GM23338 (cell line): ENCODE data around the gene TCERG1L. TPM values are rescaled to one million over a fixed set of nuclear protein-coding genes. Genes with fewer than 3 reads are reported as not detected.

ENCODE experiments used
- ATAC-seq: fragments of 200-7000 bp; cut with Tn5 transposase; 3 replicates; pipeline ENCODE4 v1.9.1; 2020
- DNase-seq: peaks from one replicate; pipeline ENCODE4 v3.0.0-alpha.2; 2015; ENCODE audit warnings: low spot score
- H2AFZ ChIP-seq: fragments of 200-600 bp; sonication (generic); 2 replicates; pipeline ENCODE4 v1.8.0; 2016; ENCODE audit warnings: antibody characterized with exemption, mild to moderate bottlenecking, moderate library complexity
- H3F3A ChIP-seq: fragments of 200-600 bp; sonication (generic); replicated peaks from 2 replicates; pipeline ENCODE4 v1.8.0; 2017; ENCODE audit warnings: antibody characterized with exemption, mixed run types, low read depth
- H3K27ac ChIP-seq: fragments of 200-600 bp; sonication (generic); 2 replicates; pipeline ENCODE4 v1.6.1; 2016; ENCODE audit warnings: low read depth
- H3K27me3 ChIP-seq: fragments of 200-600 bp; sonication (generic); 2 replicates; pipeline ENCODE4 v1.8.0; 2016; ENCODE audit warnings: mild to moderate bottlenecking, mixed run types, moderate library complexity; ENCODE audit not compliant: insufficient read depth
- H3K36me3 ChIP-seq: fragments of 200-600 bp; sonication (generic); 2 replicates; pipeline ENCODE4 v1.8.0; 2016; ENCODE audit warnings: mild to moderate bottlenecking; ENCODE audit not compliant: insufficient read depth
- H3K4me1 ChIP-seq: fragments of 200-600 bp; sonication (generic); 2 replicates; pipeline ENCODE4 v1.8.0; 2016; ENCODE audit warnings: mild to moderate bottlenecking, moderate library complexity; ENCODE audit not compliant: insufficient read depth
- H3K4me2 ChIP-seq: fragments of 200-600 bp; sonication (generic); 2 replicates; pipeline ENCODE4 v1.7.1; 2017; ENCODE audit warnings: mixed run types
- H3K4me3 ChIP-seq: fragments of 200-600 bp; sonication (generic); 2 replicates; pipeline ENCODE4 v1.6.1; 2016; ENCODE audit warnings: mixed run types
- H3K79me2 ChIP-seq: fragments of 200-600 bp; sonication (generic); replicated peaks from 2 replicates; pipeline ENCODE4 v1.8.0; 2017; ENCODE audit warnings: mild to moderate bottlenecking; ENCODE audit not compliant: insufficient read depth
- H3K9me2 ChIP-seq: fragments of 200-600 bp; sonication (generic); 2 replicates; pipeline ENCODE4 v1.8.0; 2017; ENCODE audit not compliant: insufficient read depth
- H4K20me1 ChIP-seq: fragments of 200-600 bp; sonication (generic); replicated peaks from 2 replicates; pipeline ENCODE4 v1.8.0; 2017; ENCODE audit warnings: mild to moderate bottlenecking; ENCODE audit not compliant: insufficient read depth
- H3K27ac Mint-ChIP-seq: 2 replicates; pipeline ENCODE4 v1.8.0; 2020; ENCODE audit warnings: inconsistent platforms, mild to moderate bottlenecking, moderate library complexity, mixed read lengths
- H3K27me3 Mint-ChIP-seq: 3 replicates; pipeline ENCODE4 v1.8.0; 2022; ENCODE audit warnings: low read depth, mild to moderate bottlenecking, moderate library complexity, mixed read lengths, inconsistent platforms; ENCODE audit not compliant: insufficient read depth, poor library complexity
- H3K36me3 Mint-ChIP-seq: 3 replicates; pipeline ENCODE4 v1.8.0; 2021; ENCODE audit warnings: low read depth, mild to moderate bottlenecking, inconsistent platforms, moderate library complexity, mixed read lengths
- H3K4me1 Mint-ChIP-seq: 3 replicates; pipeline ENCODE4 v1.8.0; 2020; ENCODE audit warnings: mild to moderate bottlenecking, inconsistent platforms, mixed read lengths
- H3K4me3 Mint-ChIP-seq: 3 replicates; pipeline ENCODE4 v1.8.0; 2021; ENCODE audit warnings: moderate library complexity, mild to moderate bottlenecking, inconsistent platforms, mixed read lengths
- H3K9me3 Mint-ChIP-seq: 3 replicates; pipeline ENCODE4 v1.8.0; 2020; ENCODE audit warnings: moderate library complexity, mild to moderate bottlenecking, inconsistent platforms, mixed read lengths
- CREB1 ChIP-seq: fragments of 250-450 bp; sonication (Bioruptor Pico); IDR thresholded peaks from 2 replicates; pipeline ENCODE4 v1.5.0; 2020; ENCODE audit warnings: low read depth, mild to moderate bottlenecking, moderate library complexity
- EZH2phosphoT487 ChIP-seq: fragments of 200-600 bp; sonication (generic); IDR thresholded peaks from one replicate; pipeline ENCODE4 v1.8.1; 2018; ENCODE audit warnings: antibody characterized with exemption; ENCODE audit not compliant: unreplicated experiment
- JUNB ChIP-seq: IDR thresholded peaks from one replicate; pipeline ENCODE4 v1.6.1; 2016; ENCODE audit warnings: antibody characterized with exemption; ENCODE audit not compliant: unreplicated experiment
- POLR2AphosphoS5 ChIP-seq: IDR thresholded peaks from 2 replicates; pipeline ENCODE4 v1.6.1; 2016; ENCODE audit warnings: antibody characterized with exemption, low read depth
- polyA plus RNA-seq: library from polyadenylated mRNA; unstranded; fragments of >200 nt; fragmentation: Nextera tagmentation; extraction: Ambion mirVana; gene quantifications from 2 replicates; pipeline ENCODE4 v1.2.1, GENCODE V29; 2016
- total RNA-seq: library from RNA; depleted of rRNA; stranded (reverse); fragments of >200 nt; shearing (Covaris generic); gene quantifications from 2 replicates; pipeline ENCODE4 v1.2.3, GENCODE V29; 2014
- TF ChIP-seq, protein P1 (sequence below): fragments of 250-450 bp; sonication (Bioruptor Pico); IDR thresholded peaks from 2 replicates; pipeline ENCODE4 v1.5.0; 2020; ENCODE audit warnings: mild to moderate bottlenecking, moderate library complexity
- TF ChIP-seq, protein P2 (sequence below): IDR thresholded peaks from 2 replicates; pipeline ENCODE4 v1.6.1; 2016; ENCODE audit warnings: antibody characterized with exemption
- TF ChIP-seq, protein P3 (sequence below): IDR thresholded peaks from one replicate; pipeline ENCODE4 v1.6.1; 2018; ENCODE audit warnings: antibody characterized with exemption; ENCODE audit not compliant: unreplicated experiment

Gene TCERG1L
- total and polyA plus RNA-seq, 2 experiments from 2014 or later, result 3.9 to 5.5 TPM

DNA sequence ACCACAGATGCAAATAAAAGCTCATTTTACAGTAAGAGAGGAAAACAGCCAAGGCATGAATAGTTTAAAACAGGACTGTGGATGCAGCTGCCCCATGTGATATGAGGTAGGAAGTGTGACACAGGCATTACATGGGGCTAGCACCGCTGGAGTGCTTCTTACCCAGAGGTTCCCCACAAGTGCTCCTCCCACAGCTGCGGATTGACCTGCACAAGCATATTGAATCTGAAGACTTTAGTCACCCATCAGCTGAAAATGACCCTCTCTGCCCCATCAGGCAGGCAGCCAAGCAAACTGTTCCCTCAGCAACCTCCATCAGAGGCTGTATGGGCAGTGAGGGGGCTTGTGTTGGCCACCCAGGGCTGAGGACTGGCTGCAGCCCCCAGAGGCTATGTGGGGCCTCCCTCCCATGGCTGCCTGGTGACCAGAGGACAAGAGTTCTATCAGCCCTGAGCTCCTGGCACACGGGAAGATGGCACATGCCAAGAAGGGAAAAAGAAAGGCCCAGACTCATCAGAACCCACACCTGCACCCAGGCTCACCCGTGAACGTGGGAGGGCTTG is 98.7 kb downstream of the TCERG1L start:
- Histone ChIP-seq H3K4me1 (no peaks in the 10 kb centered on the region), H2AFZ (no peak overlapping the region), H3K79me2 (no peaks in the 10 kb centered on the region), H3K4me3 (no peak overlapping the region), H3K4me2 (no peak overlapping the region), H3K27ac (no peak overlapping the region), H3K27me3 (no peaks in the 10 kb centered on the region), H3F3A (no peaks in the 10 kb centered on the region), H3K36me3 (no peaks in the 10 kb centered on the region), H3K9me2 (no peaks in the 10 kb centered on the region), H4K20me1 (no peaks in the 10 kb centered on the region)
- no peak overlapping the region for H3K4me3 Mint-ChIP-seq
- H3K27ac Mint-ChIP-seq, result no peak overlapping the region
- no peaks in the 10 kb centered on the region for H3K4me1 Mint-ChIP-seq
- peaks cover 19% of the 10 kb centered on the region; the same call in 2 of the 3 replicates for H3K36me3 Mint-ChIP-seq
- TF ChIP-seq, protein P1, sequence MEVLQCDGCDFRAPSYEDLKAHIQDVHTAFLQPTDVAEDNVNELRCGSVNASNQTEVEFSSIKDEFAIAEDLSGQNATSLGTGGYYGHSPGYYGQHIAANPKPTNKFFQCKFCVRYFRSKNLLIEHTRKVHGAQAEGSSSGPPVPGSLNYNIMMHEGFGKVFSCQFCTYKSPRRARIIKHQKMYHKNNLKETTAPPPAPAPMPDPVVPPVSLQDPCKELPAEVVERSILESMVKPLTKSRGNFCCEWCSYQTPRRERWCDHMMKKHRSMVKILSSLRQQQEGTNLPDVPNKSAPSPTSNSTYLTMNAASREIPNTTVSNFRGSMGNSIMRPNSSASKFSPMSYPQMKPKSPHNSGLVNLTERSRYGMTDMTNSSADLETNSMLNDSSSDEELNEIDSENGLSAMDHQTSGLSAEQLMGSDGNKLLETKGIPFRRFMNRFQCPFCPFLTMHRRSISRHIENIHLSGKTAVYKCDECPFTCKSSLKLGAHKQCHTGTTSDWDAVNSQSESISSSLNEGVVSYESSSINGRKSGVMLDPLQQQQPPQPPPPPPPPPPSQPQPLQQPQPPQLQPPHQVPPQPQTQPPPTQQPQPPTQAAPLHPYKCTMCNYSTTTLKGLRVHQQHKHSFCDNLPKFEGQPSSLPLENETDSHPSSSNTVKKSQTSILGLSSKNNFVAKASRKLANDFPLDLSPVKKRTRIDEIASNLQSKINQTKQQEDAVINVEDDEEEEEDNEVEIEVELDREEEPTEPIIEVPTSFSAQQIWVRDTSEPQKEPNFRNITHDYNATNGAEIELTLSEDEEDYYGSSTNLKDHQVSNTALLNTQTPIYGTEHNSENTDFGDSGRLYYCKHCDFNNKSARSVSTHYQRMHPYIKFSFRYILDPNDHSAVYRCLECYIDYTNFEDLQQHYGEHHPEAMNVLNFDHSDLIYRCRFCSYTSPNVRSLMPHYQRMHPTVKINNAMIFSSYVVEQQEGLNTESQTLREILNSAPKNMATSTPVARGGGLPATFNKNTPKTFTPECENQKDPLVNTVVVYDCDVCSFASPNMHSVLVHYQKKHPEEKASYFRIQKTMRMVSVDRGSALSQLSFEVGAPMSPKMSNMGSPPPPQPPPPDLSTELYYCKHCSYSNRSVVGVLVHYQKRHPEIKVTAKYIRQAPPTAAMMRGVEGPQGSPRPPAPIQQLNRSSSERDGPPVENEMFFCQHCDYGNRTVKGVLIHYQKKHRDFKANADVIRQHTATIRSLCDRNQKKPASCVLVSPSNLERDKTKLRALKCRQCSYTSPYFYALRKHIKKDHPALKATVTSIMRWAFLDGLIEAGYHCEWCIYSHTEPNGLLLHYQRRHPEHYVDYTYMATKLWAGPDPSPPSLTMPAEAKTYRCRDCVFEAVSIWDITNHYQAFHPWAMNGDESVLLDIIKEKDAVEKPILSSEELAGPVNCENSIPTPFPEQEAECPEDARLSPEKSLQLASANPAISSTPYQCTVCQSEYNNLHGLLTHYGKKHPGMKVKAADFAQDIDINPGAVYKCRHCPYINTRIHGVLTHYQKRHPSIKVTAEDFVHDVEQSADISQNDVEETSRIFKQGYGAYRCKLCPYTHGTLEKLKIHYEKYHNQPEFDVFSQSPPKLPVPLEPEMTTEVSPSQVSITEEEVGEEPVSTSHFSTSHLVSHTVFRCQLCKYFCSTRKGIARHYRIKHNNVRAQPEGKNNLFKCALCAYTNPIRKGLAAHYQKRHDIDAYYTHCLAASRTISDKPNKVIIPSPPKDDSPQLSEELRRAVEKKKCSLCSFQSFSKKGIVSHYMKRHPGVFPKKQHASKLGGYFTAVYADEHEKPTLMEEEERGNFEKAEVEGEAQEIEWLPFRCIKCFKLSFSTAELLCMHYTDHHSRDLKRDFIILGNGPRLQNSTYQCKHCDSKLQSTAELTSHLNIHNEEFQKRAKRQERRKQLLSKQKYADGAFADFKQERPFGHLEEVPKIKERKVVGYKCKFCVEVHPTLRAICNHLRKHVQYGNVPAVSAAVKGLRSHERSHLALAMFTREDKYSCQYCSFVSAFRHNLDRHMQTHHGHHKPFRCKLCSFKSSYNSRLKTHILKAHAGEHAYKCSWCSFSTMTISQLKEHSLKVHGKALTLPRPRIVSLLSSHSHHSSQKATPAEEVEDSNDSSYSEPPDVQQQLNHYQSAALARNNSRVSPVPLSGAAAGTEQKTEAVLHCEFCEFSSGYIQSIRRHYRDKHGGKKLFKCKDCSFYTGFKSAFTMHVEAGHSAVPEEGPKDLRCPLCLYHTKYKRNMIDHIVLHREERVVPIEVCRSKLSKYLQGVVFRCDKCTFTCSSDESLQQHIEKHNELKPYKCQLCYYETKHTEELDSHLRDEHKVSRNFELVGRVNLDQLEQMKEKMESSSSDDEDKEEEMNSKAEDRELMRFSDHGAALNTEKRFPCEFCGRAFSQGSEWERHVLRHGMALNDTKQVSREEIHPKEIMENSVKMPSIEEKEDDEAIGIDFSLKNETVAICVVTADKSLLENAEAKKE (CRISPR knock-in tag), result no peak
- TF ChIP-seq, protein P2, sequence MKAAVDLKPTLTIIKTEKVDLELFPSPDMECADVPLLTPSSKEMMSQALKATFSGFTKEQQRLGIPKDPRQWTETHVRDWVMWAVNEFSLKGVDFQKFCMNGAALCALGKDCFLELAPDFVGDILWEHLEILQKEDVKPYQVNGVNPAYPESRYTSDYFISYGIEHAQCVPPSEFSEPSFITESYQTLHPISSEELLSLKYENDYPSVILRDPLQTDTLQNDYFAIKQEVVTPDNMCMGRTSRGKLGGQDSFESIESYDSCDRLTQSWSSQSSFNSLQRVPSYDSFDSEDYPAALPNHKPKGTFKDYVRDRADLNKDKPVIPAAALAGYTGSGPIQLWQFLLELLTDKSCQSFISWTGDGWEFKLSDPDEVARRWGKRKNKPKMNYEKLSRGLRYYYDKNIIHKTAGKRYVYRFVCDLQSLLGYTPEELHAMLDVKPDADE, result no peak
- TF ChIP-seq POLR2AphosphoS5 (no peak), EZH2phosphoT487 (no peak), CREB1 (no peak), JUNB (no peak)
- TF ChIP-seq, protein P3, sequence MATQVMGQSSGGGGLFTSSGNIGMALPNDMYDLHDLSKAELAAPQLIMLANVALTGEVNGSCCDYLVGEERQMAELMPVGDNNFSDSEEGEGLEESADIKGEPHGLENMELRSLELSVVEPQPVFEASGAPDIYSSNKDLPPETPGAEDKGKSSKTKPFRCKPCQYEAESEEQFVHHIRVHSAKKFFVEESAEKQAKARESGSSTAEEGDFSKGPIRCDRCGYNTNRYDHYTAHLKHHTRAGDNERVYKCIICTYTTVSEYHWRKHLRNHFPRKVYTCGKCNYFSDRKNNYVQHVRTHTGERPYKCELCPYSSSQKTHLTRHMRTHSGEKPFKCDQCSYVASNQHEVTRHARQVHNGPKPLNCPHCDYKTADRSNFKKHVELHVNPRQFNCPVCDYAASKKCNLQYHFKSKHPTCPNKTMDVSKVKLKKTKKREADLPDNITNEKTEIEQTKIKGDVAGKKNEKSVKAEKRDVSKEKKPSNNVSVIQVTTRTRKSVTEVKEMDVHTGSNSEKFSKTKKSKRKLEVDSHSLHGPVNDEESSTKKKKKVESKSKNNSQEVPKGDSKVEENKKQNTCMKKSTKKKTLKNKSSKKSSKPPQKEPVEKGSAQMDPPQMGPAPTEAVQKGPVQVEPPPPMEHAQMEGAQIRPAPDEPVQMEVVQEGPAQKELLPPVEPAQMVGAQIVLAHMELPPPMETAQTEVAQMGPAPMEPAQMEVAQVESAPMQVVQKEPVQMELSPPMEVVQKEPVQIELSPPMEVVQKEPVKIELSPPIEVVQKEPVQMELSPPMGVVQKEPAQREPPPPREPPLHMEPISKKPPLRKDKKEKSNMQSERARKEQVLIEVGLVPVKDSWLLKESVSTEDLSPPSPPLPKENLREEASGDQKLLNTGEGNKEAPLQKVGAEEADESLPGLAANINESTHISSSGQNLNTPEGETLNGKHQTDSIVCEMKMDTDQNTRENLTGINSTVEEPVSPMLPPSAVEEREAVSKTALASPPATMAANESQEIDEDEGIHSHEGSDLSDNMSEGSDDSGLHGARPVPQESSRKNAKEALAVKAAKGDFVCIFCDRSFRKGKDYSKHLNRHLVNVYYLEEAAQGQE, result no peak
- peaks cover 1% of the 10 kb centered on the region for H3K27me3 Mint-ChIP-seq
- H3K9me3 Mint-ChIP-seq, result peaks cover 92% of the 10 kb centered on the region
- ATAC-seq, result no peak
- no peak for DNase-seq
